Ishikawa (cell line): ENCODE data around the gene GDAP2.

ENCODE experiments used
- CEBPB ChIP-seq: IDR thresholded peaks from 2 replicates; pipeline ENCODE4 v1.6.1; 2012
- CREB1 ChIP-seq: IDR thresholded peaks from 2 replicates; pipeline ENCODE4 v1.6.1; 2012; ENCODE audit warnings: low read depth
- EGR1 ChIP-seq: IDR thresholded peaks from 2 replicates; pipeline ENCODE4 v1.6.1; 2012
- EP300 ChIP-seq: IDR thresholded peaks from 2 replicates; pipeline ENCODE4 v1.6.1; 2012; ENCODE audit warnings: borderline replicate concordance
- FOXM1 ChIP-seq: IDR thresholded peaks from 2 replicates; pipeline ENCODE4 v1.6.1; 2012; ENCODE audit warnings: low read depth, borderline replicate concordance
- NFIC ChIP-seq: IDR thresholded peaks from 2 replicates; pipeline ENCODE4 v1.6.1; 2012
- RAD21 ChIP-seq: IDR thresholded peaks from 2 replicates; pipeline ENCODE4 v1.6.1; 2012; ENCODE audit warnings: low read depth
- TAF1 ChIP-seq: IDR thresholded peaks from 2 replicates; pipeline ENCODE4 v1.6.1; 2012; ENCODE audit warnings: low read depth, mild to moderate bottlenecking
- TCF12 ChIP-seq: IDR thresholded peaks from 2 replicates; pipeline ENCODE4 v1.6.1; 2012; ENCODE audit warnings: low read depth
- TEAD4 ChIP-seq: IDR thresholded peaks from 2 replicates; pipeline ENCODE4 v1.6.1; 2012
- YY1 ChIP-seq: IDR thresholded peaks from 2 replicates; pipeline ENCODE4 v1.6.1; 2012; ENCODE audit warnings: low read depth
- ZBTB7A ChIP-seq: IDR thresholded peaks from 2 replicates; pipeline ENCODE4 v1.6.1; 2012; ENCODE audit warnings: low read depth
- TF ChIP-seq, protein P1 (sequence below): IDR thresholded peaks from 2 replicates; pipeline ENCODE4 v1.6.1; 2012
- TF ChIP-seq, protein P2 (sequence below): IDR thresholded peaks from 2 replicates; pipeline ENCODE4 v1.6.1; 2012; ENCODE audit warnings: low read depth, mild to moderate bottlenecking

Gene GDAP2, protein sequence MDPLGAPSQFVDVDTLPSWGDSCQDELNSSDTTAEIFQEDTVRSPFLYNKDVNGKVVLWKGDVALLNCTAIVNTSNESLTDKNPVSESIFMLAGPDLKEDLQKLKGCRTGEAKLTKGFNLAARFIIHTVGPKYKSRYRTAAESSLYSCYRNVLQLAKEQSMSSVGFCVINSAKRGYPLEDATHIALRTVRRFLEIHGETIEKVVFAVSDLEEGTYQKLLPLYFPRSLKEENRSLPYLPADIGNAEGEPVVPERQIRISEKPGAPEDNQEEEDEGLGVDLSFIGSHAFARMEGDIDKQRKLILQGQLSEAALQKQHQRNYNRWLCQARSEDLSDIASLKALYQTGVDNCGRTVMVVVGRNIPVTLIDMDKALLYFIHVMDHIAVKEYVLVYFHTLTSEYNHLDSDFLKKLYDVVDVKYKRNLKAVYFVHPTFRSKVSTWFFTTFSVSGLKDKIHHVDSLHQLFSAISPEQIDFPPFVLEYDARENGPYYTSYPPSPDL

DNA sequence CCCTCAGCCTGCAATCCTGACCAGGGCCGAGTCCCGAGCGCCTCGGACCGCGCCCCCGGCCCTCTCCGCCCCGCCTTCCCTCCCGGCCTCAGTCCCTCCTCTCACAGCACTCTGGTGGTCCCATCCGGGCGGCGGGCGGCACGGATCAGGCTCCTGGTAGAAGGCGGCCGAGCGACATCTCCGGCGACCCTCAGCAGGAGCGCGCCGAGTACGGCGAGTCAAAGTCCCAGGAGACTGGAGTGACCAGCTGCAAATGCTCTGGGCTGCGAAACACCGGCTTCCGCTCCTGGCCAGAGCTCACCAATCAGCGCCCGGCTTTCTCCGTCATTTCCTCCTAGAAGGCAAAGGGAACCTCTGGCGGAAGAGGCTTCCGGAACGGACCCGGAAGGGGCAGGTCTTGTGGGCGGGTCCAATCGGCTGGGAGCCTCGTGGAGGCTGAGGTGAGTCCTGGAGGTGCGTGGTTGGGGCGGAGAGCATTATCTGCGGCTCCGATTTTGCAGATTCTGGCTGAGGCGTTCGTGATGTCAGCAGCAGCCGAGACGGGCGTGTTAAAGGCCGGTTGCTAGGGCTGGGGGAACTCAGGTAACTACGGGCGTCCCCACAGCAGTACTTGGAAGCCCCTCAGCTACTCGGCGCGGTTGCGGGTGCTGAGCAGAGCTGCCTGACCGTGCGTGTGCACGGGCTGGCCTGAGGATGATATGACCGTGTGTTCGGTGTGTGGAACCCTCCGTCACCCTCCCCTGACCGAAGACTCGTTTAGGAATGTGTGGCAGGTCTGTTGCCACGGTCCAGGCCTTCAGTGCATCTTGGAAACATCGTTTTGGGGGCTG, at the start of gene GDAP2, which contains the start of gene WDR3:
Gene GDAP2, minus strand, starts transcription at position 279 of the 830 bp plus-strand sequence. CDS start 9,264 bp downstream, outside the sequence.
Gene WDR3, plus strand, starts transcription at position 397 of the 830 bp plus-strand sequence. CDS start 3,581 bp downstream, outside the sequence.
- no peak for TF ChIP-seq EGR1
- peak; percentile 71 for TF ChIP-seq CREB1
- TF ChIP-seq, protein P1, sequence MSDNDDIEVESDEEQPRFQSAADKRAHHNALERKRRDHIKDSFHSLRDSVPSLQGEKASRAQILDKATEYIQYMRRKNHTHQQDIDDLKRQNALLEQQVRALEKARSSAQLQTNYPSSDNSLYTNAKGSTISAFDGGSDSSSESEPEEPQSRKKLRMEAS = peak; percentile 96
- peak; percentile 73 for TF ChIP-seq TAF1
- TF ChIP-seq TCF12 = peak; percentile 62
- peak; percentile 21; the same call in 1 of the 2 replicates for TF ChIP-seq TEAD4
- TF ChIP-seq, protein P2, sequence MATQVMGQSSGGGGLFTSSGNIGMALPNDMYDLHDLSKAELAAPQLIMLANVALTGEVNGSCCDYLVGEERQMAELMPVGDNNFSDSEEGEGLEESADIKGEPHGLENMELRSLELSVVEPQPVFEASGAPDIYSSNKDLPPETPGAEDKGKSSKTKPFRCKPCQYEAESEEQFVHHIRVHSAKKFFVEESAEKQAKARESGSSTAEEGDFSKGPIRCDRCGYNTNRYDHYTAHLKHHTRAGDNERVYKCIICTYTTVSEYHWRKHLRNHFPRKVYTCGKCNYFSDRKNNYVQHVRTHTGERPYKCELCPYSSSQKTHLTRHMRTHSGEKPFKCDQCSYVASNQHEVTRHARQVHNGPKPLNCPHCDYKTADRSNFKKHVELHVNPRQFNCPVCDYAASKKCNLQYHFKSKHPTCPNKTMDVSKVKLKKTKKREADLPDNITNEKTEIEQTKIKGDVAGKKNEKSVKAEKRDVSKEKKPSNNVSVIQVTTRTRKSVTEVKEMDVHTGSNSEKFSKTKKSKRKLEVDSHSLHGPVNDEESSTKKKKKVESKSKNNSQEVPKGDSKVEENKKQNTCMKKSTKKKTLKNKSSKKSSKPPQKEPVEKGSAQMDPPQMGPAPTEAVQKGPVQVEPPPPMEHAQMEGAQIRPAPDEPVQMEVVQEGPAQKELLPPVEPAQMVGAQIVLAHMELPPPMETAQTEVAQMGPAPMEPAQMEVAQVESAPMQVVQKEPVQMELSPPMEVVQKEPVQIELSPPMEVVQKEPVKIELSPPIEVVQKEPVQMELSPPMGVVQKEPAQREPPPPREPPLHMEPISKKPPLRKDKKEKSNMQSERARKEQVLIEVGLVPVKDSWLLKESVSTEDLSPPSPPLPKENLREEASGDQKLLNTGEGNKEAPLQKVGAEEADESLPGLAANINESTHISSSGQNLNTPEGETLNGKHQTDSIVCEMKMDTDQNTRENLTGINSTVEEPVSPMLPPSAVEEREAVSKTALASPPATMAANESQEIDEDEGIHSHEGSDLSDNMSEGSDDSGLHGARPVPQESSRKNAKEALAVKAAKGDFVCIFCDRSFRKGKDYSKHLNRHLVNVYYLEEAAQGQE = no peak

DNA sequence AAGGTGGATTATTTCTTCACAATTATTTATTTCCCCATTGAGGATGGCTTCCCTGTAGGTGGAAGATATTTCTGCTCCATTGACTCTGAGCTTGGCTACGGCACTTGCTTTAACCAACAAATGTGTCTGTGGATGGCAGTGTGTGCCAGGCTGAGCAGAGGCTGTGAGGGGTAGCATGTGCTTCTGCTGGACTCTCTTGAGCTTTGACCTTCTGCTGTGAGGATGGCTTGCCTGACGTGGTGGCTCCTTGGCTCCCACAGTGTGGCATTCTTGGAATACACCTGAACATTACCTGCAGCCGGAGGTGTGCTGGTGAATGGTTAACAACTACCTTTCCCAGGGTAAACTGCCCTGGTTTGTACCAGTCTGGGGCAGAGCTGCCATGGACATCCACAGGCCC, 47.0 kb upstream of the GDAP2 start:
- TF ChIP-seq ZBTB7A = no peak
- TF ChIP-seq EP300 = no peak
- no peak for TF ChIP-seq FOXM1

DNA sequence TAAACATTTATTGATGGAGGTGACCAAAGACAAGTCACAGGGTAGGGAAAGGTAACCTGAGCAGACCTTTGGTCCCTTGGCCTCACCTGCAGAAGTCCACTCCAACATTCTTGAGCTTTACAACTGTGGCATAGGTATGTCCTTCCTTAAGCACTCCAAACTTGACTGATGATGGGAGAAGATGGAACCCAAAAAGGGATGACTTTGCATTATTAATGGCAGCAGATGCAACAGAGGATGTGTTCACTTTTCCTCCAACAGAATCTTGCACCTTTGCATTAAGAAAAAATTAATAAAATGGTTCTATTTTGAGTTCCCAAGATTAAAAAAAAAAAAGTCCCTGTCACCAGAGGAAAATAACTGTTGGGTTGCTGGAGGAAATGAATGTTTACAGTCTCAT, 42.4 kb upstream of the GDAP2 start:
- TF ChIP-seq TEAD4 (no peak), ZBTB7A (no peak), EGR1 (no peak), NFIC (no peak), TCF12 (no peak), YY1 (no peak), EP300 (no peak)
- TF ChIP-seq, protein P2 = no peak

DNA sequence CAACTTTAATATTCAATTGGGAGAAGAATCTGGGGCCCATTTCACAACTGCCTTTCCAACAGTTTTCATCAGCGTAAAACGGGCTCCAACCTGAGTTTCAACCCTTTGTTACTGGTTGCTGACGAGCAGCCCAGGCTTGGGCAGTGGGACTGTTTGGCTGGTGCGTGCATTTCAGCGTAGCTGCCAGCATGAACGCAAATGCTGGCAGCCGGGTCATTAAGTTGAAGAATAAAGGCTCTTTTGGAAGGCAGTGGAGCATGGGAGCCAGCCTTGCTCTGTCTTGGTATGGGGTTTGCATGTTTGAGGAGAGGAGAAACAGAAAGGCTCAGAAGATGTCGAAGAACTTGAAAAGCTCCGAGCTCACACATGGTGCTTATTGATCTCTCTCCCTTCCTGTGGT, 40.8 kb upstream of the GDAP2 start:
- TF ChIP-seq NFIC (no peak), TAF1 (no peak), CEBPB (no peak), TCF12 (no peak), ZBTB7A (no peak), EGR1 (no peak), FOXM1 (no peak), RAD21 (no peak), YY1 (no peak), CREB1 (no peak), TEAD4 (no peak), EP300 (no peak)
- TF ChIP-seq, protein P2 = no peak
- TF ChIP-seq, protein P1 = no peak

- TF ChIP-seq NFIC (0 out of 2 replicates have a peak, but pooled peaks have one; percentile 26), TAF1 (no peak), EP300 (no peak), CEBPB (0 out of 2 replicates have a peak, but pooled peaks have one; percentile 15), TCF12 (no peak), ZBTB7A (no peak), EGR1 (no peak), YY1 (no peak)
- TF ChIP-seq, protein P1 = no peak
- TF ChIP-seq, protein P2 = no peak
These were observed 38.5 kb upstream of the GDAP2 start for GRCh38 chr1:117967881-117968280.
